SK-N-DZ (cell line): ENCODE measurements around the gene TRIO.
A peak's percentile ranks its signal among the peaks of the same experiment; 100 is the strongest.

Experiments used
- DNase-seq: peaks from one replicate; pipeline ENCODE4 v3.0.0-alpha.2; 2015; ENCODE audit warnings: low spot score

Gene TRIO

DNA sequence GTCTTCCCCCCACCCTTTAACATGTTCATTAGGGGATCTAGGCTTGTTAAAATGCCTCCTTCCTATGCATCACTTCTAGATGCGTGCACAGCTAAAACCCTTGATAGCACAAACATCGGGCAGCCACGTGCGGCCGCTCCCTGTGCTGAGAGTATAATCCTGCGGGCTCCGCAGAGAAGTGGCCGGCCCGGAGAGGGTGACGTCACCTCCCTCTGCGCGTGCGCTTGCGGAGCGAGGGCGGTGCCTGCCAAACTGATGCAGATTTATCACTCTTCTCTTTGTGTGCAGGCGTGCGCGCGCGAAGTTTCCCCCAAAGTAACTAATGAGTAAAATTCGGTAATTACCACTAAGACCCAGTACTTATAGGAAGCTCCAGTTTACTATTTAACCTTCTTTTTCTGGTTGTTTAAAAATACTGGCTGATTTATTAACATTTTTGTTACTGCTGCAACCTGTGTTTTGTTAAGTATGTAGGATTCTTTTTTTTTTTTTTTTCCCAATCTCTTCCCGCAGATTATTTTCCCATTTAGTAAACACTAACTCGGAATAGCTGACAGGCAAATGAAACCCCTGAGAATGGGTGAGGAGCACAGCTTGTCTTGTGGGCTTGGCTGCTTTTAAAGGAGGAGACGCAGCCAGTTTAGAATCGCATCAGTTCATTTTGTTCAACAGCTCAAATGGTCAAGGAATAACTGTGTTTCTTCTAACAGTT is 121.6 kb downstream of the TRIO start:
- peak; percentile 91 for DNase-seq

- no peak for DNase-seq
These were observed 122.4 kb downstream of the TRIO start for GRCh38 chr5:14265570-14265969.

- no peak for DNase-seq
These were observed 123.0 kb downstream of the TRIO start for GRCh38 chr5:14266171-14266570.

DNA sequence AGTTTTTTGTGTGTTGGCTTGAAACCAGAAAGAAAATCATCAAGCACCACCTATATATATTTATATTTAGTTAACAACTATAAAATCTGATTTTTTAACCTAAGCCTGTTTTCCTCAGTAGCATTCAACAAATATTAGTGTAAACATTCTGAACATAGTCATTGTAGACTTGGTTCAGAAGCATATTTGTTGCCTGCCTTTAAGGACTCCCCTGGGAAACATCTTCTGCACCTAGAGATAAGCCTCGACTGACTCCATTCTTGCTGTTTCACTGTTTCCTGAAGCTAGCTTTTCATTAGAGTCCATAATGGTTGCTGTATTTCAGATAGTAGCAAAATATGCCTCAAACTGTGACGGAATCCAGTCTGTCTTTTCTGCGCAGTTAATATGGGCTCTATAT is 123.5 kb downstream of the TRIO start:
- DNase-seq = no peak

DNA sequence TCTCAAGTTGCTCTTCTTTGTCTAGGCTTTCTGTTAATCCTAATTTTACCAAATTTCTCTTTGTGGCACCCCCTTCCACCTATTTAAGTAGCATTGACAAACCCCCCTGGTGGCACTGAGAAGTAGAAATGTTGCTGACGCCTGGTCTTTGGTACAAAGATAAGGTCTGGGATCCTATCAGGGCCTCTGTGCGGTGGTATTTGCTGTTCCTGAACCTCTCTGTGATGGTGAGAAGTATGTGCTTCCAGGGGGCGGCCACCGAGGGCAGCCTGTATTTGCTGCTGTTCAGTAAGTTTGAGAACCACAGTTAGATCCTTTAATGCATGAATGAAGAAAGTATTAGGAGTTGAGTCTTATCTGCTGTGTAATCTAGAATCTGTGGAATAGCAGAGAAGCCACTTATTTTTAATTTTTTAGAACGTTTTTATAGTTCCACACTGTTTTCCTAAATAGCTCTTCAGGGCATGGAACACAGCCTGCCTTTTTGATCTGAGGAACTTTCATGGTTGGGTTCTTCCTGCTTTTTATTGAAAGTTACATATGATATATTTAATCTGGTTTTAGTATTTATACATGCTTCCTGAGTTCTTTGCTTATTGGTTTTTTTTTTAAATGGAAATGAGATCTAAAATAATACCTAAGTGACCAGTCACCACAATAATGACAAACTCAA is 124.2 kb downstream of the TRIO start:
- no peak for DNase-seq

DNA sequence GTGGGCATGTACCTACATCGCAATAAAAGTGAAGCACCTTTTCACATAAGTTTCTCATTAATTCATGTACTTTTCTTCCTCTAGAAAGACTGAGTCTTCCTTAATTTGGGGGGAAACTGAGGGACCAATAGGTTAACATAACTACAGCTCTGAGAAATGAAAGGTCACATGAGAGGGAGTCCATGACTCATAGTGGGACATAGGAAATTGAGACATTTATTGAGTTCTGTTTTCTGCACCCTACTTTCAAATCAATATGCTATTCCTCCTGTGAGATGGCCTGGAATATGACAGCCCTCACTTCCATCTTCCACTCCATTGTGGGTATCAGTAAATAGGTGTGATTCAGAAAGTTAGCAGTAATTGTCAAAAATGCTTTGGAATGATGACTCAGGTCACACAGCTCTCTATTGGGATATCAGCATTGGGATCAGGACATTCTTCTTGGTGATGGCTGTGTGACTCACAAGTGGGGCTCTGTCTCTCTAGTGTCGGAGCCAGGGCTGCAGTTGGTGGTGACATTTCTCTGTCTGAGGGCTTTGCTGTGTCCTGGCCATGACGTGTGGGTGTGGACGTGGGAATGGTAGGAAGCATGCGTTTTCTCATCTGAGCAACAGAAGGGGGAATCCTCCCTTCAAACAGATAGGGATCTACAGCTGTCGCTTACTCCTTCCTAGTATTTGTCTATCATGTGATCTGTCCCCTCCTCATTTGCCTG is 125.0 kb downstream of the TRIO start:
- peak; percentile 54 for DNase-seq

DNA sequence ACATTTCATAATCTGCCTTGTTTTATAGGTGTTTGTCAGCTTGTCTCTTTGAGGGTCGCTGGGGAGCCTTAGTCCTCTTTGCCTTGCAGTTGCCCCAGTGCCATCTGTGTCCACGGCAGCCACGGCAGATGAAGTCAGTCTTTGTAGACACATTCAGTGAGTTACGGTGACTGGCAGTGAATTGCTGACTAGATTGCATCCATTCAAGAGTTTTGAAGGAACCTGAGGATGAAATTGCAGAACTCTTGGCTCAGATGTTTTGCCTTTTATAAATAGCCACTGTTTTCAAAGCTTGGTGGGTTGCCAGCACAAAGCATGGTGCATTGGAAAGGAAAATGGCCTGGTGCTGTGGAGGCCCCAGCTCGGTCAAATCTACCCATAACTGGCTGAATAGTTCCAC is 125.6 kb downstream of the TRIO start:
- DNase-seq = no peak

DNA sequence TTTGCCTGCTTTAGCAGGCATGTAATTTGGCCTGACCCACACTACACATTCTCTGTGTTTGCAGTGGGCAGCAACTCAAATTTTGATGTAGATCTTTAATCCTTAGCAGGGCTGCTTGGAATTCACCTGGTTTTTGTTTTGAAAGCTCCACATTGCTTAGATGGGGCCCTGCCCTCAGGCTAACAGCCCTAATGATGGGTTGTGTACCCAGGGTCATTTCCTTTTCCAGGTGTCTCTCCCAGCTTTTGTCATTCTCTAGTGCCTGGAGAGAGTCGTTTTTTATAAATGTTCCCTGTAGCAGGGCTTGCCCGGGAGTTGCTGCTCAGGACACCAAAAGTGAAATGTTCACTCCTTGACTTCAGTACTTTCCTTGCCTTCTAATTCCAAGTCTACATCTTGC is 126.3 kb downstream of the TRIO start:
- DNase-seq = no peak

DNA sequence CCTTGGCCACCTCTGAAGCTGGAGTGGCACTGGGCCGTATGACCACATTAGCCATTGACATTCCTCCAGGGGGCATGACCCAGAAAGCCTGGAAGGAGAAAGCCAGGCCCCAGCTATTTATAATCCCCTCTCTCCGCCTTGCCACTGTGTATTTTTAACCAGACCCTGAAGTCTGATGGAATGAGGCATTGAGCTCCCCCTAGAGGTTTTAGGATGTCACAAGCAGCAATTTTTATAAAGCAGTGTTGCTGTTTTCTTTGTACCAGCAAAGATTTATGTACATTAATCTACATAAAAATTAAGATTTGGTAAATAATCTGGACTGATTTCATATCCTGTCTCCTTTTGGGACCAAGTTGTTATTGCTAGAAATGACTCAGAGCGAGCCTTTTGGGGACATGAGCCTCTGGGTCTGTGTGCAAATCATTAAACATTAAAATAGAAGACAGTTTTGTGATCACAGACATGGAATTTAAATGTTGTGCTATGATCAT is 127.1 kb downstream of the TRIO start:
- peak; percentile 76 for DNase-seq

GRCh38 chr5:14272548-14273205 is 129.5 kb downstream of the TRIO start:
- no peak for DNase-seq

DNA sequence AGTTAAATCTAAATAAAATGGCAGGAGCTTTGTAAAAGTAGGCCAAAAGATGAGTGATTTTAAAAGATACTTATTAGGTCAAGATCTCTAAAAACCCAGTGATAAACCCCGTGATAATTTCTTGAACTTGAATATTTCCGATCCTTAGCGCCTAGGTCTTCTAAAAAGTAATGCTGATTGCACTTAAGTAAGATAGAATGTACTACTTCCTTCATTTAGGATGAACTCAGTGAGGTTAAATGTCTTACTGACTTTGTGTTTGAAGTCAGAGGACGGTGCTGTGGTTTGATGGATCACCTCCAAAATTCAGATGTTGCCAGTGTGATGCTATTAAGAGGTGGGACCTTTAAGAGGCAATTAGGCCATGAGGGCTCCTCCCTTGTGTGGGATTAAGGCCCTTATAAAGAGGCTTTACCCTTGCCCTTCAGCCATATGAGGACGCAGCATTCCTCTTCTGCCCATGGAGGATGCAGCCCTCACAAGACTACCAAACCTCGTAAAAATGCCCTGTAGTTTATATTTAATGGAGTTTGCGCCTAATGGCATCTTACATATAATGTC is 130.1 kb downstream of the TRIO start:
- DNase-seq = no peak

DNA sequence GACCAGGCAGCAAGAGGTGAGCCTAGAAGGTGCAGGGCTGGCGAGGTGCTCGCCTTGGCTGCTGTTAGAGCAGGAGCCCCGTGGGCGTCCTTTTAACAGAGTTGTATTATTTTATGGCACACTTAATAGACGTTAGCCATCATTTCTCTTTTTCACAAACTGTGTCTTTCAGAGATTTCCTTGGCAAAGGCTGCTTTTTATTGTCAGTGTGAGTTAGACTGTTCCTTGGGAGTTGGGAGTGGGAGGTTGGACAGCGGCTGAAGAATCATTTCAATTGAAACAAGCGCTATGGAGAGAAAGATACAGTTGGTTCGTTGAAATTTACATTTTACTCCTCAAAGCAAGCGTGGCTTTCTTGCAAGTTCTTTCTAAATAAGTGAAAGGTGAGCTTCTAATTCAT is 133.2 kb downstream of the TRIO start:
- no peak for DNase-seq

- no peak for DNase-seq
These were observed 134.5 kb downstream of the TRIO start for GRCh38 chr5:14277385-14278320.

GRCh38 chr5:14280294-14280854 is 137.2 kb downstream of the TRIO start:
- no peak for DNase-seq

- DNase-seq = no peak
These were observed 138.6 kb downstream of the TRIO start for GRCh38 chr5:14281746-14282181.

DNA sequence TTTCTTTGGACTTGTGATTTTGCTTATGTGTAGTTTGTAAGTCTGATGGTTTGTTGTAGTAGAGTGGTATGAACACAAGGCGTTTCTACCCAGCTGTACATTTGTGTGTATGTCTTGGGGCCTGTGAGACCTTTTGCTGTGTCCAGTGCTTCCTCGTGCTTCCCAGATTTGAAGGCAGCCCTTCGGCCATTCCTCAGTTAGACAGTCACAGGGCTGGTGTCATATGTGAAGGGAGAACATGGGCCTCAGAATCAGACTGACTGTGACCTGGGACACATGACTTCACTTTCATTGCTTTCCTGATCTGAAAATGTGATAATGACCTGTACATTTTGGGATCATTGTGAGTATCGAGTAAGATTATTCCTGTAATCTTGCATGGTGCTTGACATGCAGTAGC is 140.0 kb downstream of the TRIO start:
- DNase-seq = no peak

GRCh38 chr5:14284392-14285148 is 141.4 kb downstream of the TRIO start:
- DNase-seq = no peak

DNA sequence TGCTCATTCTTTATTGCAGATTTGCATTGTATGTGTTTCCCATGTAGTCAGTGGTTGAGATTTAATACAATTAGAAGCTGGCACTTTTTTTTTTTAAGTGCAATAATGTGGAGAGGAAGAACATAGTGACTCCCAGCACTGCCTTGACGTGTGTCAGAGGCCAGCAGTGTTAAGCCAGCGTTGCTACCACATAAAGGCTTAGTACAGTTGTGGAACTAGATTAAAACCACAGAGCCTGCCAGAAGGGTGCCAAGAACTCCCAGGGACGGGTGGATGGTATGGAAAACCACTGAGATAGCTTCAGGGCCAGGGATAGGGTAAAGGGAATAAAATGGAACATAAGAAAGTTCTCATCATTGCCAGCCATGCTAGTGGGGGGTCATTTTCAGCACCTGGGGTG is 142.9 kb downstream of the TRIO start:
- DNase-seq = no peak
